Esophagus muscularis mucosa (tissue), 4 donors: Measurements from ENCODE around the gene CYTH3.

Experiments used
- EP300 ChIP-seq: sonication (generic); formaldehyde crosslinking; IDR thresholded peaks from one replicate; pipeline ENCODE4 v1.6.1; 2017; ENCODE audit warnings: antibody characterized with exemption
- POLR2AphosphoS5 ChIP-seq, 2 donors: sonication (generic); formaldehyde crosslinking; IDR thresholded peaks; one replicate each; pipeline ENCODE4 v1.6.1; 2017; ENCODE audit warnings: antibody characterized with exemption in 2 of 2
- TF ChIP-seq, protein P1 (sequence below), 3 experiments: fragments of 200-600 bp in 2 of 3; fragments of 450-650 bp in 1 of 3; sonication (generic) in 2 of 3; IDR thresholded peaks; one replicate each; pipeline ENCODE4 v1.5.1; 2017 to 2019; ENCODE audit warnings: antibody characterized with exemption in 3 of 3, mild to moderate bottlenecking in 2 of 3, moderate library complexity in 1 of 3

DNA sequence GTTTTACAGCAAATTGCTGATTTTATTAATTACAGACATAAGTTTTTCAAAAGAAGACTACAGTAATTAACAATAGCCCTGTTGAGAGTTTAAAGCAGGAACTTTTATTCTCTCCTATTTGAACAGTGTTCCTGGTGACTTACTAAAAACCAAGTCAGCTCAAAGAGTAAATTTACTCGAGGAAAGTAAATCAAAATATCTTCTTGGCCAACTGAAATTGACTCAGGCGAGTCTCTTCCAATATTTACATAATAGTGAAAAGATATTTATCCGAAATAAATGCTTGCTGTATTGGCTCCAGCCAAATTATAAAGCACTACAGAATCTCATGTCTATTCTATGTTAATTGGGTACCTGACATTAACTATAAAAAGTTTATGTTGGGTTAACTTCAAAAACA lies 13.2 kb downstream of the CYTH3 start:
- TF ChIP-seq, protein P1, sequence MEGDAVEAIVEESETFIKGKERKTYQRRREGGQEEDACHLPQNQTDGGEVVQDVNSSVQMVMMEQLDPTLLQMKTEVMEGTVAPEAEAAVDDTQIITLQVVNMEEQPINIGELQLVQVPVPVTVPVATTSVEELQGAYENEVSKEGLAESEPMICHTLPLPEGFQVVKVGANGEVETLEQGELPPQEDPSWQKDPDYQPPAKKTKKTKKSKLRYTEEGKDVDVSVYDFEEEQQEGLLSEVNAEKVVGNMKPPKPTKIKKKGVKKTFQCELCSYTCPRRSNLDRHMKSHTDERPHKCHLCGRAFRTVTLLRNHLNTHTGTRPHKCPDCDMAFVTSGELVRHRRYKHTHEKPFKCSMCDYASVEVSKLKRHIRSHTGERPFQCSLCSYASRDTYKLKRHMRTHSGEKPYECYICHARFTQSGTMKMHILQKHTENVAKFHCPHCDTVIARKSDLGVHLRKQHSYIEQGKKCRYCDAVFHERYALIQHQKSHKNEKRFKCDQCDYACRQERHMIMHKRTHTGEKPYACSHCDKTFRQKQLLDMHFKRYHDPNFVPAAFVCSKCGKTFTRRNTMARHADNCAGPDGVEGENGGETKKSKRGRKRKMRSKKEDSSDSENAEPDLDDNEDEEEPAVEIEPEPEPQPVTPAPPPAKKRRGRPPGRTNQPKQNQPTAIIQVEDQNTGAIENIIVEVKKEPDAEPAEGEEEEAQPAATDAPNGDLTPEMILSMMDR (IDR thresholded peaks at IDR 0.05), result no peak
- TF ChIP-seq EP300, result no peak
- no peak for TF ChIP-seq POLR2AphosphoS5 (IDR thresholded peaks at IDR 0.05)
